ENCODE measurements around the gene EPB41L3. TPM values are rescaled to one million over a fixed set of nuclear protein-coding genes. Genes with fewer than 3 reads are reported as not detected.

The EPB41L3 gene
- total RNA-seq, 1 experiment from 2014 or later: 16.1 TPM

- no peaks in the 10 kb centered on the region for H3K27me3 Mint-ChIP-seq (ENCODE audit: low read depth)
- no peak overlapping the region for H2BK15ac ChIP-seq (ENCODE audit: low read depth, low read length)
- no peaks in the 10 kb centered on the region for H3K79me2 ChIP-seq (ENCODE audit: insufficient read depth, low read length)
- H3K36me3 Mint-ChIP-seq (ENCODE audit: insufficient read depth in 1 of 3, low read depth in 3 of 3): no peaks in the 10 kb centered on the region; a peak in 1 of 7 replicates
- no peak overlapping the region for H3K18ac ChIP-seq (ENCODE audit: insufficient read length, low read depth, low read length)
- H2BK5ac ChIP-seq (ENCODE audit: insufficient read length, low read length): no peak overlapping the region
- no CpG with 5 or more reads among the region's 1 CpG for WGBS (ENCODE audit: extremely low coverage, insufficient read length, low lambda C conversion rate)
- H3K27ac ChIP-seq (ENCODE audit: insufficient read length, low read depth, low read length): no peak overlapping the region
- no peak overlapping the region for H2AK5ac ChIP-seq (ENCODE audit: insufficient read length, low read length)
- no peaks in the 10 kb centered on the region for H4K20me1 ChIP-seq (ENCODE audit: control insufficient read depth, insufficient read depth, insufficient read length)
- no peak overlapping the region for H3K23ac ChIP-seq (ENCODE audit: insufficient read length, low read depth, low read length)
- no peaks in the 10 kb centered on the region for H3K23me2 ChIP-seq (ENCODE audit: insufficient read length, low read depth, low read length, poor library complexity, severe bottlenecking)
- peaks cover 3% of the 10 kb centered on the region; the same call in 1 of the 2 replicates for H3K4me1 ChIP-seq (ENCODE audit: insufficient read depth, low read length)
- H3T11ph ChIP-seq (ENCODE audit: low read length): no peak overlapping the region
- H4K8ac ChIP-seq (replicated peaks; ENCODE audit: insufficient read length, low read depth, low read length): no peak overlapping the region
- no peak overlapping the region for H3K9ac ChIP-seq (ENCODE audit: extremely low read depth, insufficient read length, low read length)
- H3K4me2 ChIP-seq (ENCODE audit: insufficient read depth, insufficient read length, low read length): no peak overlapping the region
- no peaks in the 10 kb centered on the region for H3K9me3 ChIP-seq (ENCODE audit: control insufficient read depth, low read depth, low read length)
- no peak overlapping the region for H3K4ac ChIP-seq (ENCODE audit: low read depth, low read length)
- H3K9me3 Mint-ChIP-seq: no peaks in the 10 kb centered on the region; a peak in 1 of 5 replicates
- no peak overlapping the region for H3K27ac Mint-ChIP-seq
- H3K14ac ChIP-seq (ENCODE audit: insufficient read depth, low read length): no peak overlapping the region
- TF ChIP-seq CTCF (conservative IDR thresholded peaks at IDR 0.05): no peak
- no peak overlapping the region for H4K91ac ChIP-seq (ENCODE audit: insufficient read length, low read depth, low read length)
- no peak for DNase-seq
- H3K4me1 Mint-ChIP-seq: peaks cover 18 to 26% of the 10 kb centered on the region in 2 experiments
- H3K79me1 ChIP-seq (ENCODE audit: insufficient read depth, low read depth, low read length, poor library complexity, severe bottlenecking): no peaks in the 10 kb centered on the region
- no peak overlapping the region for H2BK12ac ChIP-seq (ENCODE audit: insufficient read length, low read depth, low read length)
- no peak overlapping the region for H2BK120ac ChIP-seq (ENCODE audit: low read depth, low read length, poor library complexity, severe bottlenecking)
- H3K4me3 Mint-ChIP-seq: no peak overlapping the region
- H2BK20ac ChIP-seq (ENCODE audit: low read depth, low read length, poor library complexity, severe bottlenecking): no peak overlapping the region
- H3K56ac ChIP-seq (ENCODE audit: insufficient read length, low read depth, low read length): no peak overlapping the region
- H2AFZ ChIP-seq (ENCODE audit: low read length): no peak overlapping the region
- no peaks in the 10 kb centered on the region for H3K27me3 ChIP-seq (ENCODE audit: insufficient read depth, low read length)
- no peak overlapping the region for H4K5ac ChIP-seq (ENCODE audit: insufficient read length, low read depth, low read length)
These were observed 29.9 kb downstream of the EPB41L3 start for GRCh38 chr18:5513947-5514346.

Measured in H9 (cell line).